Psoas muscle (tissue), 8 donors: ENCODE measurements around the gene TRIM52. TPM values are rescaled to one million over a fixed set of nuclear protein-coding genes. Genes with fewer than 3 reads are reported as not detected.

Experiments
- ATAC-seq, 4 donors: fragments of 200-7000 bp; cut with Tn5 transposase; one replicate each; pipeline ENCODE4 v1.9.1; 2020; ENCODE audit warnings: moderate library complexity in 3 of 4, mild to moderate bottlenecking in 2 of 4
- DNase-seq, 2 donors: peaks; one replicate each; pipeline ENCODE4 v3.0.0-alpha.2; 2020
- H3K27ac ChIP-seq: fragments of 200-600 bp; one replicate; pipeline ENCODE4 v1.8.0; 2022
- H3K27me3 ChIP-seq, 3 donors: fragments of 200-600 bp in 1 of 3; one replicate each; pipeline versions ENCODE4 v1.6.1 to v1.8.0; 2013 to 2022; ENCODE audit warnings: low read length in 2 of 3, mild to moderate bottlenecking in 2 of 3, moderate library complexity in 1 of 3; ENCODE audit not compliant: insufficient read depth in 3 of 3
- H3K36me3 ChIP-seq, 2 donors: fragments of 200-600 bp in 1 of 2; one replicate each; pipeline versions ENCODE4 v1.6.1 to v1.8.0; 2013 to 2022; ENCODE audit warnings: low read depth in 1 of 2, mild to moderate bottlenecking in 1 of 2, moderate library complexity in 1 of 2; ENCODE audit not compliant: insufficient read depth in 1 of 2
- H3K4me1 ChIP-seq: fragments of 200-600 bp; one replicate; pipeline ENCODE4 v1.8.0; 2022
- H3K4me3 ChIP-seq: fragments of 200-600 bp; one replicate; pipeline ENCODE4 v1.8.0; 2022; ENCODE audit warnings: mild to moderate bottlenecking
- H3K9me3 ChIP-seq: fragments of 200-600 bp; one replicate; pipeline ENCODE4 v1.8.0; 2022
- WGBS, 3 donors: extraction: QIAGEN DNeasy Blood & Tissue Kit; methylation state at CpG; one replicate each; pipeline versions ENCODE4 v1.1.6 to v1.1.7; 2013; 5-methylcytosine and 5-hydroxymethylcytosine counted together
- intact Hi-C, 2 donors: fragments of 100-400 bp; cut with DNase I; formaldehyde crosslinking; loops; one replicate each; pipeline versions ENCODE4 v1.11.0 to v1.14.2; 2022
- polyA plus RNA-seq, 3 donors: library from polyadenylated mRNA; stranded (reverse); fragments of 200-250 nt; gene quantifications; one replicate each; pipeline ENCODE4 v1.2.3, GENCODE V29; 2013
- total RNA-seq, 4 donors: library from RNA; stranded (reverse); fragmentation: NEBNext Ultra II Directional in 2 of 4; extraction: Animal tissue kit (Norgen Biotek cat#: 25700) in 2 of 4; gene quantifications; one replicate each; pipeline versions ENCODE4 v1.2.1 to v1.2.4, GENCODE V29; 2021 to 2023
- TF ChIP-seq, protein P1 (sequence below): fragments of 200-600 bp; IDR thresholded peaks from one replicate; pipeline ENCODE4 v1.8.0; 2022; ENCODE audit warnings: antibody characterized with exemption
- donor health status: healthy with polysubstance abuse.
- donor health status: DM: no; HTN: no; CAD: no; lungs with moderate emphysema.
- donor health status: Bipolar disorder and iron deficiency.
- donor health status: healthy.
- donor health status: DM: yes; HTN: yes; CAD: no.
- donor health status: DM: no; HTN: no; CAD: no.
- donor health status: DM: no; HTN: no; CAD: no.
- donor health status: DM: yes; HTN: yes; CAD: no.

Gene TRIM52
- total and polyA plus RNA-seq, 7 donors, result 1.5 to 17.6 (median 4.9) TPM

- H3K36me3 ChIP-seq, result peaks cover 0 to 22% of the 10 kb centered on the region in 2 donors
- TF ChIP-seq, protein P1, sequence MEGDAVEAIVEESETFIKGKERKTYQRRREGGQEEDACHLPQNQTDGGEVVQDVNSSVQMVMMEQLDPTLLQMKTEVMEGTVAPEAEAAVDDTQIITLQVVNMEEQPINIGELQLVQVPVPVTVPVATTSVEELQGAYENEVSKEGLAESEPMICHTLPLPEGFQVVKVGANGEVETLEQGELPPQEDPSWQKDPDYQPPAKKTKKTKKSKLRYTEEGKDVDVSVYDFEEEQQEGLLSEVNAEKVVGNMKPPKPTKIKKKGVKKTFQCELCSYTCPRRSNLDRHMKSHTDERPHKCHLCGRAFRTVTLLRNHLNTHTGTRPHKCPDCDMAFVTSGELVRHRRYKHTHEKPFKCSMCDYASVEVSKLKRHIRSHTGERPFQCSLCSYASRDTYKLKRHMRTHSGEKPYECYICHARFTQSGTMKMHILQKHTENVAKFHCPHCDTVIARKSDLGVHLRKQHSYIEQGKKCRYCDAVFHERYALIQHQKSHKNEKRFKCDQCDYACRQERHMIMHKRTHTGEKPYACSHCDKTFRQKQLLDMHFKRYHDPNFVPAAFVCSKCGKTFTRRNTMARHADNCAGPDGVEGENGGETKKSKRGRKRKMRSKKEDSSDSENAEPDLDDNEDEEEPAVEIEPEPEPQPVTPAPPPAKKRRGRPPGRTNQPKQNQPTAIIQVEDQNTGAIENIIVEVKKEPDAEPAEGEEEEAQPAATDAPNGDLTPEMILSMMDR, result no peak
- DNase-seq (peak in 1 of 2 donors; percentile 61), ATAC-seq (no peak)
- WGBS, 3 donors, result 20 to 28% (median 21%) methylated on average over 31 to 34 of the region's 34 CpGs
- H3K4me3 ChIP-seq, result peak overlapping the region; percentile 95
- peak overlapping the region; percentile 98 for H3K27ac ChIP-seq
- intact Hi-C loops, result loop anchor here (1.0 to 2.0 kb wide), 2 partner anchors 15 to 40 kb away; partner anchors contain the start of genes TRIM52 (in 1 of the 2) and TRIM7 (in 1 of the 2)
- H3K9me3 ChIP-seq, result no peaks in the 10 kb centered on the region
- peaks cover 64% of the 10 kb centered on the region for H3K4me1 ChIP-seq
- H3K27me3 ChIP-seq, result no peaks in the 10 kb centered on the region
Measured at GRCh38 chr5:181245427-181246275, 15.3 kb downstream of the TRIM52 start.

DNA sequence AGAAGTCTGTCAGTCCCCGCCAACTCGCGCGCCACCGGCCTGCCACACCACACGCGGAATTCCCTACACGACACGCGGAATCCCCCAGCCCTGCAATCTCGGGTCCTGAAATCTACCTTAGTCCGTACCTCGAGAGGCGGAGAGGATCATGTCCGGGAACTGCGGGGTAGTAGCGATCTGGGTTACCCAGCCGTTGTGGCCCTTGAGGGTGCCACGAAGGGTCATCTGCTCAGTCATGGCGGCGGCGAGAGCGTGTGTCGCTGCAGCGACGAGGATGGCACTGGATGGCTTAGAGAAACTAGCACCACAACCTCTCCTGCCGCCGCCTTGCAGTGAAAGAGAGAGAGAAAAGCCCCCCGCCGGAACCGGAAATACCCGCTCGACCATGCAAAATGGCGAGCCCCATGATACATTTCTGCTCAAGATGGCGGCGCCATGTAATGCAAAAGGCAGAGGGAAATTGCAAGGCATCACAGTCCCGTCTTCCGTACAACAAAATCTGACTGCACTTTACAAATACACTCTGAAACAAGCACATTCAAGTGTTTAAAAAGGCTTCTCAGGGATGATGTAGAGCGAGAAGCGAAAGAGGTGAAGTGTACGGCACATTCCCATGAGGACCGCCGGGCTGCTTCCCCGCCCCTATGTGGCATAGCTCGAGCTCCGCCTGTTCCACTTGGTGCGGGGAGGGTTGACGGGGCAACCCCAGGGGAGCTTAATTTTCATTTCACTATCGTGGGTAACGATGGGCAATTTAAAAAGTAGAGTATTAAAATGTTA is 17.2 kb downstream of the TRIM52 start, which contains the start of gene RACK1:
Gene RACK1 (minus strand): TSS at position 343 of the 780 bp plus-strand sequence. CDS start 106 bp downstream, at position 237.
- peak within 1 kb of the TSS; percentile 98 for H3K27ac ChIP-seq

DNA sequence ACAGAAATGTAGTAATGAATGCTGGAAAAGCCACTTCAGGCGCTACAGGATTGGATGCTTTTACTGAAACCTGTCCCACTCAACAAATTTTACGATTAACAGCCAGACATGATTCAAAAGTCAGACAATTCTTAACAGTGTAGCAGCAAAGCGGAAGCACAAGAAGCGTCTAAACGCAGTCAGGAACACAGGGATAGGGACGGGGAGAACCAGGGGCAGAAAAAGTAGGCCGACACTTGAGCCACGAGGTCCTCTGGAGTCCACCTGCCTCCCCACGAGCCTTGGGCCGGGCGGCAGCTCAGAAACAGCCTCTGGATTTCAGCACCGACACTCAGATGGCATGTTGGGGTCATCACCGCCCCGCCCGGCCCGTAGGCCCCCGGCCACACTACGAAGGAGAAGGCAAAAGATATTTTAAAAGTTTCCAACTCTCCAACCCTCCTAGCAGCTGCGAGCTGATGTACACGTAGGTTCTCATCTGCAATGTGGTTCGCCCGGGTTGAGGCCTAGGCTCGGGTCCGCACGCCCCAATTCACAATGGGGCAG is 17.9 kb downstream of the TRIM52 start:
- Histone ChIP-seq H3K4me1 (peaks cover 38% of the 10 kb centered on the region), H3K27me3 (no peaks in the 10 kb centered on the region), H3K36me3 (peaks cover 7 to 43% of the 10 kb centered on the region in 2 donors), H3K27ac (peak overlapping the region; percentile 98), H3K4me3 (peak overlapping the region; percentile 95), H3K9me3 (no peaks in the 10 kb centered on the region)
- peak in 2 of 4 donors; percentile 0 to 3 for ATAC-seq
- TF ChIP-seq, protein P1, result no peak
- 1 to 2% (median 2%) methylated on average over 25 of the region's 25 CpGs for WGBS, 3 donors
- intact Hi-C loops, result loop anchor here in 1 of 2 donors (1.0 kb wide), 1 partner anchor 20 kb away; the partner anchor contains the start of gene TRIM41
- DNase-seq, result peak in 1 of 2 donors; percentile 62

More for the DNA sequence above, 17.2 kb downstream of the TRIM52 start, which contains the start of gene RACK1:
- H3K9me3 ChIP-seq, result no peaks in the 10 kb centered on the region
- H3K4me1 ChIP-seq, result peaks cover 45% of the 10 kb centered on the region
- peaks cover 7 to 36% of the 10 kb centered on the region in 2 donors for H3K36me3 ChIP-seq
- ATAC-seq, result peak; percentile 69 to 72 (median 72)
- intact Hi-C loops, result loop anchor here (1.0 to 2.0 kb wide), 2 partner anchors 17 to 20 kb away; partner anchors contain the start of genes TRIM41 (in 1 of the 2) and TRIM52 (in 1 of the 2)
- TF ChIP-seq, protein P1, result no peak
- 0% methylated on average over 50 of the region's 50 CpGs for WGBS, 3 donors
- peak within 1 kb of the TSS; percentile 95 for H3K4me3 ChIP-seq
- DNase-seq, result peak; percentile 90 to 93
- H3K27me3 ChIP-seq, result no peaks in the 10 kb centered on the region

- H3K27me3 ChIP-seq, result no peaks in the 10 kb centered on the region
- peak overlapping the region; percentile 98 for H3K27ac ChIP-seq
- intact Hi-C loops, result no loop called here
- peak overlapping the region; percentile 95 for H3K4me3 ChIP-seq
- peaks cover 8 to 53% of the 10 kb centered on the region in 2 donors for H3K36me3 ChIP-seq
- no peaks in the 10 kb centered on the region for H3K9me3 ChIP-seq
- ATAC-seq (no peak), DNase-seq (no peak)
- 39 to 47% (median 39%) methylated on average over 6 of the region's 6 CpGs for WGBS, 3 donors
- TF ChIP-seq, protein P1, result no peak
- peaks cover 32% of the 10 kb centered on the region for H3K4me1 ChIP-seq
Measured at GRCh38 chr5:181242031-181242451, 18.9 kb downstream of the TRIM52 start.
